SK-MEL-5 (cell line): ENCODE measurements around the gene GCKR. TPM values are rescaled to one million over a fixed set of nuclear protein-coding genes. Genes with fewer than 3 reads are reported as not detected.
"Not testable (repeated sequence)": the region's sequence is repeated elsewhere in the genome, so short reads cannot be mapped to it uniquely, and the experiment has no call there.

ENCODE experiments used
- DNase-seq: peaks from one replicate; pipeline ENCODE4 v3.0.0-alpha.2; 2016; ENCODE audit warnings: low read depth, low spot score
- in situ Hi-C: cut with HindIII; loops from 2 replicates; pipeline ENCODE4 v1.10.0; 2016; ENCODE audit warnings: low sequenced_read_pairs, high pct_unique_total_duplicates, low pct_unique_long_range_greater_than_20kb
- small RNA-seq, 2 experiments: library from RNA; depleted of rRNA; stranded (forward); fragments of <200 nt; gene quantifications; one replicate each; pipeline ENCODE3, GENCODE V24; 2014
- total RNA-seq: library from RNA; depleted of rRNA; stranded (reverse); fragments of >200 nt; shearing (Covaris generic); gene quantifications from 2 replicates; pipeline ENCODE4 v1.2.3, GENCODE V29; 2014; rRNA removed

GCKR gene
- total RNA-seq, 1 experiment from 2014 or later, result not detected

- in situ Hi-C loops, result no loop called here
- DNase-seq, result no peak
These were observed 56.3 kb downstream of the GCKR start for GRCh38 chr2:27552941-27553340.

- DNase-seq, in situ Hi-C loops: not testable (repeated sequence)
These were observed 57.8 kb downstream of the GCKR start for GRCh38 chr2:27554451-27554850.

GRCh38 chr2:27559228-27559627 lies 62.6 kb downstream of the GCKR start:
- no peak for DNase-seq
- in situ Hi-C loops, result no loop called here

- no peak for DNase-seq
- in situ Hi-C loops, result no loop called here
These were observed 64.4 kb downstream of the GCKR start for GRCh38 chr2:27561060-27561459.

- in situ Hi-C loops, result no loop called here
- DNase-seq, result no peak
These were observed 70.0 kb downstream of the GCKR start for GRCh38 chr2:27566628-27567027.

GRCh38 chr2:27569398-27569797 lies 72.8 kb downstream of the GCKR start:
- no peak for DNase-seq

GRCh38 chr2:27571197-27571596 lies 74.6 kb downstream of the GCKR start:
- in situ Hi-C loops, result no loop called here
- no peak for DNase-seq

More at GRCh38 chr2:27569398-27569797, 72.8 kb downstream of the GCKR start:
- in situ Hi-C loops, result no loop called here

GRCh38 chr2:27571681-27572080 lies 75.0 kb downstream of the GCKR start:
- in situ Hi-C loops, result no loop called here
- DNase-seq, result no peak

- DNase-seq, result no peak
- in situ Hi-C loops, result no loop called here
These were observed 75.8 kb downstream of the GCKR start for GRCh38 chr2:27572439-27572838.

GRCh38 chr2:27572998-27573429 lies 76.4 kb downstream of the GCKR start:
- DNase-seq, result no peak
- in situ Hi-C loops, result no loop called here

Small RNA genes lying within 50 kb of the gene (small RNA-seq; reads per million reads assigned to genes)
- gene RNU6-986P, result 0 reads per million in 2 experiments

Other genes with a start within 250 kb of the GCKR start
- 0.24 and 1.2 TPM in 2 replicates for gene SLC30A3, start 233.8 kb upstream of the GCKR start, total RNA-seq
- not detected in 2 replicates for gene DNAJC5G, start 221.4 kb upstream of the GCKR start, total RNA-seq
- not detected in 2 replicates for gene TRIM54, start 214.4 kb upstream of the GCKR start, total RNA-seq
- gene UCN, start 188.4 kb upstream of the GCKR start, total RNA-seq, result 2.3 and 6.0 TPM in 2 replicates
- 268 and 286 TPM in 2 replicates for gene MPV17, start 173.7 kb upstream of the GCKR start, total RNA-seq
- 99.9 and 100.0 TPM in 2 replicates for gene GTF3C2, start 140.1 kb upstream of the GCKR start, total RNA-seq
- 32.8 and 36.9 TPM in 2 replicates for gene EIF2B4, start 126.5 kb upstream of the GCKR start, total RNA-seq
- 229 and 234 TPM in 2 replicates for gene SNX17, start 126.2 kb upstream of the GCKR start, total RNA-seq
- 9.3 and 10.1 TPM in 2 replicates for gene ZNF513, start 116.1 kb upstream of the GCKR start, total RNA-seq
- gene PPM1G, start 87.2 kb upstream of the GCKR start, total RNA-seq, result 111 and 116 TPM in 2 replicates
- 66.0 and 66.8 TPM in 2 replicates for gene NRBP1, start 68.2 kb upstream of the GCKR start, total RNA-seq
- gene KRTCAP3, start 54.5 kb upstream of the GCKR start, total RNA-seq, result not detected in 2 replicates
- gene IFT172, start 7.1 kb upstream of the GCKR start, total RNA-seq, result 17.1 and 23.4 TPM in 2 replicates
- gene FNDC4, start 1.6 kb upstream of the GCKR start, total RNA-seq, result 1.2 and 1.5 TPM in 2 replicates
- 6.2 and 7.3 TPM in 2 replicates for gene ZNF512, start 86.2 kb downstream of the GCKR start, total RNA-seq
- 10.9 and 14.1 TPM in 2 replicates for gene CCDC121, start 132.2 kb downstream of the GCKR start, total RNA-seq
- 39.8 and 40.5 TPM in 2 replicates for gene GPN1, start 132.2 kb downstream of the GCKR start, total RNA-seq
- 49.4 and 54.7 TPM in 2 replicates for gene SUPT7L, start 166.8 kb downstream of the GCKR start, total RNA-seq
- 36.6 and 39.8 TPM in 2 replicates for gene SLC4A1AP, start 167.1 kb downstream of the GCKR start, total RNA-seq